ENCODE results near the gene KRT80.
A peak's percentile ranks its signal among the peaks of the same experiment; 100 is the strongest.
"Not testable (repeated sequence)": the region's sequence is repeated elsewhere in the genome, so short reads cannot be mapped to it uniquely, and the experiment has no call there.

Gene KRT80

DNA sequence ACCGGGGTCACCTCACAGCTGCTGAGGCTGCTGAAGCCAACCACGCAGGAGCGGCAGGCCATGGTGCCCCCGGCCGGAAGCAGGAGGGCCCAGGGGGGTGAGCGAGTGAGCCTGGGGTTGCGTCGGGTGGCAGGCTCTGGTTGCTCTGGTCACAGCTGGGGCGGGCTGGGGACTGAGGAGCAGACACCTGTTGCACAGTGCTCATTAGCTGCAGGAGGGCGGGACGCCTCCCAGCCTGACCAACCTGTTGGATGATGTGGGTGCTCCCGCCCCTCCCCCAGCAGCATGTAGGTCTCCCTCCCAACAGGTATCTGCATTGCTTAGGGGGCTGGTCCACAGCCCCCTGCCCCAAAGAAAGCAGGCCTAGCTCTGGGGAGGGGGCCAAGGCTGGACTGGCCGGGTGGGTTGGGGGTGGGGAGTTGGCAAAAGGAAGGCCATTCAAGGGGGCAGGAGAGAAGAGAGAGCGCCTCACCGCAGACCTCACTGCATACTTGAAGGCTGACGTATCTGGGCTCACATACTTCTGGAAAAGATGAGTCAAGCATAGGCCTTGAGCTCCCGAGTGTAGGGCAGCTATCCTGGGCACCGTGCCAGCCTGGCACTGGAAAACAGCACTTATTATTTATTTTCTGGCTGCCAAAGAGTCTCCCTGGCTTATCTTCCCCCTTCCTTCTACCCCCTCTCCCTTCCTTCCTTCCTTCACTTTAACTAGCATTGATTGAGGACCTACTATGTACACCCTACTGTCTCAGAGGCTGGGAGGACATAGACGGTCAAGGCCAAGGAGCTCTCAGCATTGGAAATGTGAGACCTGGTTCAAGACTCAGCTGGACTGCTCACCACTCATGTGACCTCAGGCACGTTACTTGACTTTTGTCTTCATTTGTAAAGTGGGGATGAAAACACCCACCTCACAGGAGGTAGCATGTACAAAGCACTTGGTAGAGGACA is at the start of gene KRT80:
KRT80 (minus strand) TSS at position 174 of the 951 bp plus-strand sequence; CDS start at position 62, 112 bp downstream.
- Histone ChIP-seq H3K27me3 (ENCODE audit: insufficient read depth, low read length) (no peaks in the 10 kb centered on the region), H3K4me3 (ENCODE audit: low read length) (no peak within 1 kb of the TSS), H3K36me3 (ENCODE audit: insufficient read depth, low read depth, low read length) (no peaks in the 10 kb centered on the region), H3K27ac (ENCODE audit: low read length) (no peak within 1 kb of the TSS), H3K4me1 (ENCODE audit: insufficient read depth, low read length) (peaks cover 10% of the 10 kb centered on the region; the same call in 1 of the 2 replicates), H3K9ac (ENCODE audit: low read depth, low read length) (no peak within 1 kb of the TSS), H3K9me3 (ENCODE audit: insufficient read depth, low read depth, low read length) (no peaks in the 10 kb centered on the region)

DNA sequence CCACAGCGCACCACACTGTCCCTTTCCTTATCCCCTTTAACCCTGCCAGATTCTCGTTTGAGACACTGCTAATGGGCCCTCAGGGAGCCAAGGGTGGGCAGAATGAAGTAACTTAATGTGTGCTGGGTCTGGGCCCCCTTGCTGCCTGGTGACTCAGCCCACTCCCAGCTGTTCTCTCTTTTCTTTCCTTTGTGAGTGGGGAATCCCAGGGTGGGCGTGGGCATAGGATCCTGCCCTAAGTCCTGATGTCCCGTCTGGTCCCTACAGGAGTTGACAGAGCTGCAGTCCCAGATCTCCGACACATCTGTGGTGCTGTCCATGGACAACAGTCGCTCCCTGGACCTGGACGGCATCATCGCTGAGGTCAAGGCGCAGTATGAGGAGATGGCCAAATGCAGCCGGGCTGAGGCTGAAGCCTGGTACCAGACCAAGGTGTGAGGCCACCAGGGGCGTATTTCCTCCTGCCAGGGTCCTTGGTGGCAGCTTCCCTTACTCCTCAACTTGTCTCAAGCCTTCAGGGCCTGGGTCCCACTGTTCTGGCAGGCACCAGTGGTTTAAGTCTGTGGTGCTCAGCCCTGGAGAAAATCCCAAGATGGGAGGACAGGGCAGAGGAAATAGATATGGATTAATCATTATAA is 49.5 kb upstream of the KRT80 start:
- no peaks in the 10 kb centered on the region for H3K36me3 ChIP-seq (ENCODE audit: insufficient read depth, low read depth, low read length)
- H3K9me3 ChIP-seq (ENCODE audit: insufficient read depth, low read depth, low read length): no peaks in the 10 kb centered on the region
- no peak overlapping the region for H3K27ac ChIP-seq (ENCODE audit: low read length)
- H3K27me3 ChIP-seq (ENCODE audit: insufficient read depth, low read length): peaks cover 4% of the 10 kb centered on the region; the same call in 1 of the 2 replicates
- H3K4me1 ChIP-seq (ENCODE audit: insufficient read depth, low read length): peaks cover 16% of the 10 kb centered on the region; the same call in 1 of the 2 replicates
- no peak overlapping the region for H3K4me3 ChIP-seq (ENCODE audit: low read length)
- H3K9ac ChIP-seq (ENCODE audit: low read depth, low read length): no peak overlapping the region

DNA sequence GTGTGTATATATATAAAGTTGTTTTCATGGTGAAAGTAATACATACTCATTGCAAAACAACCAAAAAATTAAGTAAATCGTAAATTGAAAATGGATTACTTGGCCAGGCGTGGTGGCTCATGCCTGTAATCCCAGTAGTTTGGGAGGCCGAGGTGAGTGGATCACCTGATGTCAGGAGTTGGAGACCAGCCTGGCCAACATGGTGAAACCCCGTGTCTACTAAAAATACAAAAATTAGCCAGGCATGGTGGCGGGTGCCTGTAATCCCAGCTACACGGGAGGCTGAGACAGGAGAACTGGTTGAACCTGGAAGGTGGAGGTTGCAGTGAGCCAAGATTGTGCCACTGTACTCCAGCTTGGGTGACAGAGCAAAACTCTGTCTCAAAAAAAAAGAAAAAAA is 48.4 kb upstream of the KRT80 start:
- not testable (repeated sequence) for H3K4me3 ChIP-seq (ENCODE audit: low read length); H3K27ac ChIP-seq (ENCODE audit: low read length); H3K36me3 ChIP-seq (ENCODE audit: insufficient read depth, low read depth, low read length); H3K9ac ChIP-seq (ENCODE audit: low read depth, low read length); H3K9me3 ChIP-seq (ENCODE audit: insufficient read depth, low read depth, low read length)
- peaks cover 12% of the 10 kb centered on the region for H3K27me3 ChIP-seq (ENCODE audit: insufficient read depth, low read length)
- H3K4me1 ChIP-seq (ENCODE audit: insufficient read depth, low read length): peaks cover 11% of the 10 kb centered on the region; the same call in 1 of the 2 replicates

DNA sequence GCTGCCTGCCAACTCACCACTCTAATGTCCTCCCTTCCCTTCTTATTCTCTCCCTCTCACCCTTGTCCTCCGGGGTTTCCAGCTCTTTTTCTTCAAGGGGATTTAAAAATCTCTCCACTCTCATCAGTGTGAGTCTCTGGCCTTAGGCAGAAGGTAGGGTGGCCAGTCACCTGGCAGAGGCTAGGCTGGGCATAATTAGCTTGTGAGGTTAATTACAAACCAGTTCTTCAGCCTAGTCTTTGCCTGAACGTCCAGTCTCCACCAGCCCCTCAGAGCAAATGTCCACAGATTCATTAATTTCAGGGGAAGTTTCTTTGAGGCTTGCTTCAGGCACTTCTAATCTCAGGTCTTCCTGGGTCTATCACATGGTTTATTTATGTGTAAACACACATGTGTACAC is 48.0 kb upstream of the KRT80 start:
- Histone ChIP-seq H3K27ac (ENCODE audit: low read length) (no peak overlapping the region), H3K4me3 (ENCODE audit: low read length) (no peak overlapping the region), H3K27me3 (ENCODE audit: insufficient read depth, low read length) (peaks cover 17% of the 10 kb centered on the region), H3K36me3 (ENCODE audit: insufficient read depth, low read depth, low read length) (no peaks in the 10 kb centered on the region), H3K9me3 (ENCODE audit: insufficient read depth, low read depth, low read length) (no peaks in the 10 kb centered on the region), H3K9ac (ENCODE audit: low read depth, low read length) (no peak overlapping the region), H3K4me1 (ENCODE audit: insufficient read depth, low read length) (peaks cover 11% of the 10 kb centered on the region; the same call in 1 of the 2 replicates)

DNA sequence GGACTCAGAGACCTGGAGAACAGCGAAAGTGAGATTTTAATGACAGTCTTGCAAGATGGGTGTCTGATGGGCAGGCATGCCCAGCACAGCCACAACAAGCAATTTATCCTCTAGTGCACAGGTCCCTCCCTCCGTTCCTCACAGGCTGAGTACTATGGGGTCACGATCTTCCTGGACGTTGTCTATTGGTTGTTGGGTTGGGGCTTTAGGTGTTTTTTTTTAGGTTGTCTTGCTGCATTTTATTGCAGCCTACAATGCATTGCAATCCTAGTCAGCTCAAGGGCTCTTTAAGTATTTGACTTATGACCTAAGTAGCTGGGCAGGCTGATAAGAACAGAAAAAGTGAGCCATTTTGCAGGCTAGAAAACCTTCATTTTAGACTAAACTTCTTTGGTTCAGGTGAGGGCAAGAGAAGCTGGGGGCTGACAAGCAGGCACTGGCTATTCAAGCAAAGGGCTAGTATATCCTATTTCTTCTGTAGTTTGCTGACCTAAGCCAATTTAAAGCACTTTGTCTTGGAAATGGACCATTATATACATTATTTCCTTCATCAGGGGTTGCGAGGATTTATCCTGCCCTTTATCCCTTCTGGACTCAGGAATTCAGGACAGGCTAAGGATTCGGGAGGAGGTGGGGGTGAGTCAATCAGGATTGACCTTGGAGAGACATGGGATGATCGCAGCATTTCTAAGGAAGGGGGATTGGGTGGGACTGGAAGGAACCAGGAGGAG is 47.3 kb upstream of the KRT80 start:
- peaks cover 13% of the 10 kb centered on the region; the same call in 1 of the 2 replicates for H3K4me1 ChIP-seq (ENCODE audit: insufficient read depth, low read length)
- no peaks in the 10 kb centered on the region for H3K9me3 ChIP-seq (ENCODE audit: insufficient read depth, low read depth, low read length)
- H3K4me3 ChIP-seq (ENCODE audit: low read length): no peak overlapping the region
- no peak overlapping the region for H3K27ac ChIP-seq (ENCODE audit: low read length)
- no peaks in the 10 kb centered on the region for H3K36me3 ChIP-seq (ENCODE audit: insufficient read depth, low read depth, low read length)
- no peak overlapping the region for H3K9ac ChIP-seq (ENCODE audit: low read depth, low read length)
- peaks cover 24% of the 10 kb centered on the region for H3K27me3 ChIP-seq (ENCODE audit: insufficient read depth, low read length)

DNA sequence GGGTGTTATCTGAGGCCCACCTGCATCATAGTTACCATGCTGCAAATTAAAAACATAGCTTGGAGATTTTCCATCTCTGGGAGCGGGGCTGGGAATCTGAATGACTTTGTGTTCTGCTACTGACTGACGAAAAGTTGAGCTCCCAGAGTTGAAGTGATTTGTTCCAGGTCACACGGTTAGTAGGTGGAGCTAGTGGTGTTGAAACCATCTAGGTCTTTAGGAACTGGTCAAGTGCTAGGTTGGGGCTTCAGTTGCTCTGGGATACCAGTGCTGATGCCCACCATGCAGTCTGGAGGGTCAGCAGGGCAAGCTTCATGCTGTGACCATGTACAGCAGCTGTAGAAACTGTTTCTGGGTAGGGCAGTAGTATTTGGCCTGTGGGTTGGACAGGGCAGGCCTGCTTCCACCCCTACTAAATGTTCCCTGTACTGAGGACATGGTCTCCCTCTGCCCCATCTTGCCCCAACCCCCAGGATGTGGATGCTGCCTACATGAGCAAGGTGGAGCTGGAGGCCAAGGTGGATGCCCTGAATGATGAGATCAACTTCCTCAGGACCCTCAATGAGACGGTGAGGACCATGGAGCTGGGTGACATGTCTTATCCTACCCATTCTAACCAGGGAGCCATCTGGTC is 46.5 kb upstream of the KRT80 start:
- H3K27ac ChIP-seq (ENCODE audit: low read length): no peak overlapping the region

DNA sequence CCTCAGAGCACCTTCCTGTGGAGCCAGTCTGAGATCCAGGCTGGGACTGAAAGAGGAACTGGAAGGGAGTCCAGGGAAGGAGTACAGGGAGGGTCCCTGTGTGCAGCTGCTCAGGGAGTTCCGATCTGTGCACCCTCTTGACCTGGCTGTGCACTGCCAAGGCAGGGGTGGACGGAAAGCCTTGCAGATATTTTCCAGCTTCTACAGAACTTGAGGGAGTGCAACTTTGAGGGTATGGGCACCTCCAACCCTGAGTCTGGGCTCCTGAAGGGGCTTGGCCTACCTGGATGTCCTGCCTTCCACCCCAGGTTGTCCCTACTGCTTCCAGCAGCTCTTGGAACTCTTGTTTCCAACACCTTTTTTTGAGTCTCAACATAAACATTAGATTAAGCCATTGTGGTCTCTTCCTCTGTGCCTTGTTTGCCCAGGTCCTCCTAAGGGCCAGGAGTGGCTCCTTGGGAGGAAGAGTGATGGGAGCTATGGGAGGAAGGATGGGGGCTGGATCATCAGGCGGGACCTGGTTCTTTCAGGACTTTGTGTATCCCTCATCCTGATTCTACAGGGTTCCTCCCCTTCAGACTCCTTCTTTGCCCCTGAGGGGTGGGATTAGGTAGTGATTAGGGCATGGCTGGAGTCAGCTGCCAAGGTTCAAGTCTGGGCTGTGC is 44.7 kb upstream of the KRT80 start:
- Histone ChIP-seq H3K4me3 (ENCODE audit: low read length) (no peak overlapping the region), H3K36me3 (ENCODE audit: insufficient read depth, low read depth, low read length) (no peaks in the 10 kb centered on the region), H3K4me1 (ENCODE audit: insufficient read depth, low read length) (peaks cover 16% of the 10 kb centered on the region; the same call in 1 of the 2 replicates), H3K27me3 (ENCODE audit: insufficient read depth, low read length) (peaks cover 49% of the 10 kb centered on the region), H3K27ac (ENCODE audit: low read length) (no peak overlapping the region), H3K9ac (ENCODE audit: low read depth, low read length) (no peak overlapping the region), H3K9me3 (ENCODE audit: insufficient read depth, low read depth, low read length) (no peaks in the 10 kb centered on the region)

More for the DNA sequence above, 46.5 kb upstream of the KRT80 start:
- Histone ChIP-seq H3K4me3 (ENCODE audit: low read length) (no peak overlapping the region), H3K9me3 (ENCODE audit: insufficient read depth, low read depth, low read length) (no peaks in the 10 kb centered on the region), H3K4me1 (ENCODE audit: insufficient read depth, low read length) (peaks cover 14% of the 10 kb centered on the region; the same call in 1 of the 2 replicates), H3K36me3 (ENCODE audit: insufficient read depth, low read depth, low read length) (no peaks in the 10 kb centered on the region), H3K9ac (ENCODE audit: low read depth, low read length) (no peak overlapping the region), H3K27me3 (ENCODE audit: insufficient read depth, low read length) (peaks cover 31% of the 10 kb centered on the region)

DNA sequence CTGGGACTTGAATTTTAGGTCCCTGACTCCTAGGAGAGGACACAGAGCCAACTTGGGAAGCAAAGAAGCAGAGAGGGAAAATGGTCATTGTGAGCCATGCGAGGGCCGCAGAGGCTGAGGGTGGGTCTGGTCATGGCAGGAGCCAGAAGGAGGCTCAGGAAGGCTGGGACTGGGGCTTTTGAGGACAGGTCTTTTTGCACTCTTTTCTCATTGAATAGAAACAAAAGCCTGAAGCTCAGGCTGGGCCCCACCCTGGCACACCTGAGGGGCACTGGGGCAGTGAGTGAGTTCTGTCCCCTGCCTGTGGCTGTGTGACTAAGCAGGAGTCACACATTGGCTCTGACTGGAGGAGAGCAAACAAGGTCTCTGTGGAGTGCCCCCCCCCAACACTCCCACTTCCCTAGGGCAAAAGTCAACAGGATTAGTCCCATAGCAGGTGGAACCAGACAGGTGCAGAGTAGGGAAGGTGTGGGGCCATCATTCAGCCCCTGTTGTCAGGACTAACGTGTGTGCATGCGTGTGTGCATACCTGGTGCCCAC is 44.1 kb upstream of the KRT80 start:
- no peak overlapping the region for H3K9ac ChIP-seq (ENCODE audit: low read depth, low read length)
- no peaks in the 10 kb centered on the region for H3K36me3 ChIP-seq (ENCODE audit: insufficient read depth, low read depth, low read length)
- no peaks in the 10 kb centered on the region for H3K9me3 ChIP-seq (ENCODE audit: insufficient read depth, low read depth, low read length)
- H3K4me1 ChIP-seq (ENCODE audit: insufficient read depth, low read length): peaks cover 16% of the 10 kb centered on the region; the same call in 1 of the 2 replicates
- H3K27me3 ChIP-seq (ENCODE audit: insufficient read depth, low read length): peaks cover 55% of the 10 kb centered on the region
- no peak overlapping the region for H3K27ac ChIP-seq (ENCODE audit: low read length)
- no peak overlapping the region for H3K4me3 ChIP-seq (ENCODE audit: low read length)

DNA sequence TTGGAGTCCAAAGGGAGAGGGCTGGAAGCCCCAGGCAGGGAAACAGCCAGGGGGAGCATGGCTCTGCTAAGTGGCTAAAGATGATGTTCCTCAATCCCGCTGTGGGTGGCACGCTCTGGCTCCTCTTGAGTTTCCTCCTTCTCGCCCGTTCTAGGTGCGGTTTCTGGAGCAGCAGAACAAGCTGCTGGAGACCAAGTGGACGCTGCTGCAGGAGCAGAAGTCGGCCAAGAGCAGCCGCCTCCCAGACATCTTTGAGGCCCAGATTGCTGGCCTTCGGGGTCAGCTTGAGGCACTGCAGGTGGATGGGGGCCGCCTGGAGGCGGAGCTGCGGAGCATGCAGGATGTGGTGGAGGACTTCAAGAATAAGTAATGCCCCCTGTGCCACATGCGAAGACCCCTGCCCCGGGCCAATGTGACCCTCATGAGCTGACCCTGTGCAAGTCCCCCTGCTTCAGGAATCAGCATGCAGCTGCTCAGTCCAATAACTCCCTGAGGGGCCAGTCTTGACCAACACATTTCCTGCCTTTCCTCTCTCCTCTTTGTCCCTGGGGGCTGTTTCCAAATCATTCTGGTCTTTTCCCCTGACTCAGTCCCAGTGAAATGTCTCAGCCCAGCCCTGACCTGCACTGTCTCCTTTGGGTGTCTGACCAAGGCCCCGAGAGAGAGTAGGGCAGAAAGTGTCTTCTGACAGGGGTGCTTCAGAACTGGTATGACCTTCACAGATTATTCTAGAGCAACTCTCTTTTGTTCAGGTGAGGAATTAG is 43.4 kb upstream of the KRT80 start:
- no peaks in the 10 kb centered on the region for H3K9me3 ChIP-seq (ENCODE audit: insufficient read depth, low read depth, low read length)
- H3K9ac ChIP-seq (ENCODE audit: low read depth, low read length): no peak overlapping the region
- no peaks in the 10 kb centered on the region for H3K36me3 ChIP-seq (ENCODE audit: insufficient read depth, low read depth, low read length)
- H3K4me3 ChIP-seq (ENCODE audit: low read length): no peak overlapping the region
- peaks cover 62% of the 10 kb centered on the region for H3K27me3 ChIP-seq (ENCODE audit: insufficient read depth, low read length)
- H3K27ac ChIP-seq (ENCODE audit: low read length): no peak overlapping the region
- H3K4me1 ChIP-seq (ENCODE audit: insufficient read depth, low read length): peaks cover 16% of the 10 kb centered on the region; the same call in 1 of the 2 replicates

DNA sequence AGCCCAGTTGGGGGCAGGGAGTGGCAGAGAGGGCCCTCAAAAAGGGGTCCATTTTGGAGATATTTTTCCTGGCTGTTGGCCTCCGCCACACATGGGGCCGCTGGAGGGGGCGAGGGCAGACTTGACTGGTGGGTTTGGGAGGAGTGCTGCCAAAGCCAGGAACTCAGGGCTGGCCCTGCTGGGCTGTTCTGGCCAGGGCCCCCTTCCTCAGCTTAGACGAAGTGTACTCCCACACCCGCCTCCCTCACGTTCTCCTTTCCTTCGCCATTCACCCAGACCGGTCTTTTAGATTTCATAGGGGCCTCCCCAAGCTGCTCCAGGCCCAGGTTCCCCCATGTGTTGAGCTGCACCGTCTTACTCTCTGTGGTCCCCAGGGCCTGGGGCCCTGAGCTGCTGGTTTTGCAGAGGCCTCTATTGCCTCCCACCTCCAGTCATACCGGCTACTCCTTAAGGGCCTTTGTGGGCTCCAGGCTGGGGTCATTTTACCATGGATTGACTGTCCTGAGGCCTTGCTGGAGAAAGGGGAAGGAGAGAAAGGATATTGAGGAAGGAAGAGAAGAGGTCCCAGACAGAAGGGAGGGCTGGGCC is 42.5 kb upstream of the KRT80 start:
- Histone ChIP-seq H3K9ac (ENCODE audit: low read depth, low read length) (no peak overlapping the region), H3K27ac (ENCODE audit: low read length) (no peak overlapping the region), H3K4me3 (ENCODE audit: low read length) (peak overlapping the region; percentile 71; the same call in 1 of the 2 replicates), H3K27me3 (ENCODE audit: insufficient read depth, low read length) (peaks cover 71% of the 10 kb centered on the region), H3K9me3 (ENCODE audit: insufficient read depth, low read depth, low read length) (no peaks in the 10 kb centered on the region), H3K36me3 (ENCODE audit: insufficient read depth, low read depth, low read length) (no peaks in the 10 kb centered on the region), H3K4me1 (ENCODE audit: insufficient read depth, low read length) (peaks cover 16% of the 10 kb centered on the region; the same call in 1 of the 2 replicates)
